Thyroid gland (tissue), 4 donors: Measurements from ENCODE around the gene SLC17A9. TPM values are rescaled to one million over a fixed set of nuclear protein-coding genes. Genes with fewer than 3 reads are reported as not detected.

Experiments used
- DNase-seq, 2 donors: peaks; one replicate each; pipeline ENCODE4 v3.0.0-alpha.2; 2019
- H3K27ac ChIP-seq, 3 donors: fragments of 200-600 bp; sonication (generic); 1 replicate in 2 of 3; 2 replicates in 1 of 3; pipeline ENCODE4 v1.5.1; 2016 to 2019; ENCODE audit warnings: mild to moderate bottlenecking in 1 of 3, moderate library complexity in 1 of 3
- H3K27me3 ChIP-seq: fragments of 200-600 bp; sonication (generic); one replicate; pipeline ENCODE4 v1.5.1; 2019
- H3K36me3 ChIP-seq, 2 donors: fragments of 200-600 bp; sonication (generic); one replicate each; pipeline ENCODE4 v1.5.1; 2016 to 2019
- H3K4me1 ChIP-seq, 2 donors: fragments of 200-600 bp; sonication (generic); one replicate each; pipeline ENCODE4 v1.5.1; 2017 to 2019
- H3K4me3 ChIP-seq, 3 donors: fragments of 200-600 bp; sonication (generic); replicated peaks in 1 of 3; 1 replicate in 2 of 3; 2 replicates in 1 of 3; pipeline ENCODE4 v1.5.1; 2016; ENCODE audit warnings: mild to moderate bottlenecking in 1 of 3
- H3K9me3 ChIP-seq: fragments of 200-600 bp; sonication (generic); one replicate; pipeline ENCODE4 v1.5.1; 2017
- POLR2A ChIP-seq, 2 donors: fragments of 450-650 bp; IDR thresholded peaks; one replicate each; pipeline ENCODE4 v1.6.1; 2017; ENCODE audit warnings: antibody characterized with exemption in 2 of 2, mild to moderate bottlenecking in 2 of 2, moderate library complexity in 1 of 2
- WGBS, 2 donors: methylation state at CpG; one replicate each; pipeline ENCODE4 v1.1.5; 2017; 5-methylcytosine and 5-hydroxymethylcytosine counted together
- intact Hi-C: fragments of 100-400 bp; cut with DNase I; formaldehyde crosslinking; loops from one replicate; pipeline ENCODE4 v1.15.1; 2023
- total RNA-seq, 4 donors: library from RNA; depleted of rRNA; stranded (reverse); fragments of >200 nt; gene quantifications; one replicate each; pipeline ENCODE4 v1.2.3, GENCODE V29; 2016
- TF ChIP-seq, protein P1 (sequence below), 6 experiments: fragments of 200-600 bp in 3 of 6; fragments of 450-650 bp in 3 of 6; sonication (generic) in 3 of 6; IDR thresholded peaks; one replicate each; pipeline ENCODE4 v1.5.1; 2016 to 2019; ENCODE audit warnings: antibody characterized with exemption in 6 of 6, mild to moderate bottlenecking in 2 of 6, inconsistent platforms in 1 of 6, moderate library complexity in 1 of 6

SLC17A9 gene
- total RNA-seq, 4 donors from 2014 or later, result 0.68 to 1.6 (median 1.00) TPM

DNA sequence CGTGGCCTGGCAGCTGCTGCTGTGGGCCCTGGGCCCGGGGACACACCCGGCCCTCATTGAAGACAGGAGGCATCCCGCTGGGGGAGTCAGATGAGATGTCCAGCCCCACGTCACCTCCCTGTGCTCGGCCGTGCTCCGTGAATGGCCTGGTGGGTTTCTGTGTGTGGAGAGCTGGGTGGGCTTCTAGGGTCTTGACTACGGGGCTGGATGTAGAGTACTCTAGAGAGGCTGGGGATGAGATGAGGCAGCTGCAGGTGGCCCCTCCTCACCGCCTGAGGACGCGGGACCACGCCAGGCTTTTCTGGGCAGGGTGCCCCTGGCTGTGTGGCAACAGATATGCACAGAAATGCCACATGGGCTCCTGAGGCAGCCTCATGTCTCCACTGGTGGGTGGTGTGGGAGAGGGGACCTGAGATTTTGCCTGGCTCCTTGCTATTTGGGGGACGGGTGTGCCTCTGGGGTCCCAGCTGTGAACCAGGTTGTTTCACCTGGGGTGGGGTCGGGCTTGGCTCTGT is 62.7 kb downstream of the SLC17A9 start:
- no peak overlapping the region for H3K27ac ChIP-seq
- no peaks in the 10 kb centered on the region for H3K4me1 ChIP-seq
- H3K4me3 ChIP-seq, result no peak overlapping the region
- DNase-seq, result no peak
- WGBS, 2 donors, result 66 to 68% methylated on average over 4 to 10 of the region's 15 CpGs
- H3K9me3 ChIP-seq, result no peaks in the 10 kb centered on the region
- intact Hi-C loops, result no loop called here
- TF ChIP-seq POLR2A (IDR thresholded peaks at IDR 0.05), result no peak
- TF ChIP-seq, protein P1, sequence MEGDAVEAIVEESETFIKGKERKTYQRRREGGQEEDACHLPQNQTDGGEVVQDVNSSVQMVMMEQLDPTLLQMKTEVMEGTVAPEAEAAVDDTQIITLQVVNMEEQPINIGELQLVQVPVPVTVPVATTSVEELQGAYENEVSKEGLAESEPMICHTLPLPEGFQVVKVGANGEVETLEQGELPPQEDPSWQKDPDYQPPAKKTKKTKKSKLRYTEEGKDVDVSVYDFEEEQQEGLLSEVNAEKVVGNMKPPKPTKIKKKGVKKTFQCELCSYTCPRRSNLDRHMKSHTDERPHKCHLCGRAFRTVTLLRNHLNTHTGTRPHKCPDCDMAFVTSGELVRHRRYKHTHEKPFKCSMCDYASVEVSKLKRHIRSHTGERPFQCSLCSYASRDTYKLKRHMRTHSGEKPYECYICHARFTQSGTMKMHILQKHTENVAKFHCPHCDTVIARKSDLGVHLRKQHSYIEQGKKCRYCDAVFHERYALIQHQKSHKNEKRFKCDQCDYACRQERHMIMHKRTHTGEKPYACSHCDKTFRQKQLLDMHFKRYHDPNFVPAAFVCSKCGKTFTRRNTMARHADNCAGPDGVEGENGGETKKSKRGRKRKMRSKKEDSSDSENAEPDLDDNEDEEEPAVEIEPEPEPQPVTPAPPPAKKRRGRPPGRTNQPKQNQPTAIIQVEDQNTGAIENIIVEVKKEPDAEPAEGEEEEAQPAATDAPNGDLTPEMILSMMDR (IDR thresholded peaks at IDR 0.05), result no peak
- H3K27me3 ChIP-seq, result peaks cover 4% of the 10 kb centered on the region
- no peaks in the 10 kb centered on the region for H3K36me3 ChIP-seq

- no peaks in the 10 kb centered on the region for H3K36me3 ChIP-seq
- TF ChIP-seq, protein P1 (IDR thresholded peaks at IDR 0.05), result no peak
- no peak for TF ChIP-seq POLR2A (IDR thresholded peaks at IDR 0.05)
- no peak overlapping the region for H3K4me3 ChIP-seq
- DNase-seq, result no peak
- peaks cover 4% of the 10 kb centered on the region for H3K27me3 ChIP-seq
- no peaks in the 10 kb centered on the region for H3K9me3 ChIP-seq
- no peaks in the 10 kb centered on the region for H3K4me1 ChIP-seq
- intact Hi-C loops, result no loop called here
- 79 to 85% methylated on average over 15 to 17 of the region's 22 CpGs for WGBS, 2 donors
- no peak overlapping the region for H3K27ac ChIP-seq
Measured at GRCh38 chr20:63015662-63016361, 63.3 kb downstream of the SLC17A9 start.

- 73 to 75% methylated on average over 12 to 13 of the region's 14 CpGs for WGBS, 2 donors
- H3K27ac ChIP-seq, result no peak overlapping the region
- H3K27me3 ChIP-seq, result peaks cover 4% of the 10 kb centered on the region
- H3K4me3 ChIP-seq, result no peak overlapping the region
- intact Hi-C loops, result no loop called here
- no peaks in the 10 kb centered on the region for H3K9me3 ChIP-seq
- DNase-seq, result no peak
- no peaks in the 10 kb centered on the region for H3K4me1 ChIP-seq
- no peak for TF ChIP-seq POLR2A (IDR thresholded peaks at IDR 0.05)
- TF ChIP-seq, protein P1 (IDR thresholded peaks at IDR 0.05), result no peak
- no peaks in the 10 kb centered on the region for H3K36me3 ChIP-seq
Measured at GRCh38 chr20:63016514-63017075, 64.1 kb downstream of the SLC17A9 start.

DNA sequence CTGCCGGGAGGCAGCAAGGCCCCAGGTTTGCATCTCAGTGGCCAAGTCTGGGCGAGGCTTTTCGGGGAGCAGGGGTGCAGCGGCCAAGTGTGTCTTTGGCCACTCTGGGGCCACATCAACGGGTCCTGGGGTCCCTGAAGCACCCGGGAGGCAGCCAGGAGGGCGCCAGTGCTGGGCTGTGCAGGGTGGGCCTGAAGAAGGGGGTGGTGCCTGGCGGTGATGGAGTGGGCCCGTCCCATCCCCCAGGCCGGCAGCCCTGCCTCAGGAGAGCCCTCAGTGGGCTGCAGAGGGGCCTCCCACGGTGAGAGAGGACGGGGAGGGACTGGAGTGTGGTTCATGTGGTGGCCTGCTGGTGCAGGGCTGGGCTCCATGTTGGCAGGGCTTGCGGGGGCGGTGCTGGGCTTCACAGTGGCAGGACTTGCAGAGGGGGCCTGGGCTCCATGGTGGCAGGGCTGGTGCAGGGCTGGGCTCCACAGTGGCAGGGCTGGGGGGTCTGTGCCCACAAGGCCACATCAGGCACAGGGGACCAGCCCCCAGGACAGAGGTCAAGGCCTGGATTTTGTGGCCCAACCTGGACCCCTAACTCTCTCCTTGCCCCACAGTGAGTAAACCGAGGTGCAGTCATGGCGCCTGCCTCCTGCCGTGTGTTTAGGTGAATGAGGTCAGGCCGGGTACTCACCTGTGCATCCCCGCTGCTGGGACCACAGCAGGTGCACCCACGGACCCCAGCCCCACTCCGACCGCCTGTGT is 64.7 kb downstream of the SLC17A9 start:
- Histone ChIP-seq H3K4me1 (no peaks in the 10 kb centered on the region), H3K9me3 (no peaks in the 10 kb centered on the region), H3K27ac (no peak overlapping the region), H3K36me3 (no peaks in the 10 kb centered on the region), H3K4me3 (no peak overlapping the region), H3K27me3 (peaks cover 4% of the 10 kb centered on the region)
- DNase-seq, result no peak
- WGBS, 2 donors, result 75 to 78% methylated on average over 2 to 11 of the region's 22 CpGs
- intact Hi-C loops, result no loop called here
- no peak for TF ChIP-seq POLR2A (IDR thresholded peaks at IDR 0.05)
- TF ChIP-seq, protein P1 (IDR thresholded peaks at IDR 0.05), result no peak
